Ishikawa (cell line): Measurements from ENCODE around the gene PLEKHA6.

Source experiments
- CEBPB ChIP-seq: IDR thresholded peaks from 2 replicates; pipeline ENCODE4 v1.6.1; 2012
- CREB1 ChIP-seq: IDR thresholded peaks from 2 replicates; pipeline ENCODE4 v1.6.1; 2012; ENCODE audit warnings: low read depth
- EGR1 ChIP-seq: IDR thresholded peaks from 2 replicates; pipeline ENCODE4 v1.6.1; 2012
- EP300 ChIP-seq: IDR thresholded peaks from 2 replicates; pipeline ENCODE4 v1.6.1; 2012; ENCODE audit warnings: borderline replicate concordance
- FOXM1 ChIP-seq: IDR thresholded peaks from 2 replicates; pipeline ENCODE4 v1.6.1; 2012; ENCODE audit warnings: low read depth, borderline replicate concordance
- MAX ChIP-seq: IDR thresholded peaks from 2 replicates; pipeline ENCODE4 v1.6.1; 2012
- NFIC ChIP-seq: IDR thresholded peaks from 2 replicates; pipeline ENCODE4 v1.6.1; 2012
- RAD21 ChIP-seq: IDR thresholded peaks from 2 replicates; pipeline ENCODE4 v1.6.1; 2012; ENCODE audit warnings: low read depth
- TAF1 ChIP-seq: IDR thresholded peaks from 2 replicates; pipeline ENCODE4 v1.6.1; 2012; ENCODE audit warnings: low read depth, mild to moderate bottlenecking
- TCF12 ChIP-seq: IDR thresholded peaks from 2 replicates; pipeline ENCODE4 v1.6.1; 2012; ENCODE audit warnings: low read depth
- TEAD4 ChIP-seq: IDR thresholded peaks from 2 replicates; pipeline ENCODE4 v1.6.1; 2012
- YY1 ChIP-seq: IDR thresholded peaks from 2 replicates; pipeline ENCODE4 v1.6.1; 2012; ENCODE audit warnings: low read depth
- ZBTB7A ChIP-seq: IDR thresholded peaks from 2 replicates; pipeline ENCODE4 v1.6.1; 2012; ENCODE audit warnings: low read depth
- TF ChIP-seq, protein P1 (sequence below): IDR thresholded peaks from 2 replicates; pipeline ENCODE4 v1.6.1; 2012; ENCODE audit warnings: low read depth, mild to moderate bottlenecking
- TF ChIP-seq, protein P2 (sequence below): IDR thresholded peaks from 2 replicates; pipeline ENCODE4 v1.6.1; 2012

The PLEKHA6 gene

GRCh38 chr1:204357551-204358490, 1.9 kb downstream of the PLEKHA6 start:
- TF ChIP-seq FOXM1 (no peak), EP300 (no peak), MAX (no peak), NFIC (no peak)
- TF ChIP-seq, protein P1, sequence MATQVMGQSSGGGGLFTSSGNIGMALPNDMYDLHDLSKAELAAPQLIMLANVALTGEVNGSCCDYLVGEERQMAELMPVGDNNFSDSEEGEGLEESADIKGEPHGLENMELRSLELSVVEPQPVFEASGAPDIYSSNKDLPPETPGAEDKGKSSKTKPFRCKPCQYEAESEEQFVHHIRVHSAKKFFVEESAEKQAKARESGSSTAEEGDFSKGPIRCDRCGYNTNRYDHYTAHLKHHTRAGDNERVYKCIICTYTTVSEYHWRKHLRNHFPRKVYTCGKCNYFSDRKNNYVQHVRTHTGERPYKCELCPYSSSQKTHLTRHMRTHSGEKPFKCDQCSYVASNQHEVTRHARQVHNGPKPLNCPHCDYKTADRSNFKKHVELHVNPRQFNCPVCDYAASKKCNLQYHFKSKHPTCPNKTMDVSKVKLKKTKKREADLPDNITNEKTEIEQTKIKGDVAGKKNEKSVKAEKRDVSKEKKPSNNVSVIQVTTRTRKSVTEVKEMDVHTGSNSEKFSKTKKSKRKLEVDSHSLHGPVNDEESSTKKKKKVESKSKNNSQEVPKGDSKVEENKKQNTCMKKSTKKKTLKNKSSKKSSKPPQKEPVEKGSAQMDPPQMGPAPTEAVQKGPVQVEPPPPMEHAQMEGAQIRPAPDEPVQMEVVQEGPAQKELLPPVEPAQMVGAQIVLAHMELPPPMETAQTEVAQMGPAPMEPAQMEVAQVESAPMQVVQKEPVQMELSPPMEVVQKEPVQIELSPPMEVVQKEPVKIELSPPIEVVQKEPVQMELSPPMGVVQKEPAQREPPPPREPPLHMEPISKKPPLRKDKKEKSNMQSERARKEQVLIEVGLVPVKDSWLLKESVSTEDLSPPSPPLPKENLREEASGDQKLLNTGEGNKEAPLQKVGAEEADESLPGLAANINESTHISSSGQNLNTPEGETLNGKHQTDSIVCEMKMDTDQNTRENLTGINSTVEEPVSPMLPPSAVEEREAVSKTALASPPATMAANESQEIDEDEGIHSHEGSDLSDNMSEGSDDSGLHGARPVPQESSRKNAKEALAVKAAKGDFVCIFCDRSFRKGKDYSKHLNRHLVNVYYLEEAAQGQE = no peak

DNA sequence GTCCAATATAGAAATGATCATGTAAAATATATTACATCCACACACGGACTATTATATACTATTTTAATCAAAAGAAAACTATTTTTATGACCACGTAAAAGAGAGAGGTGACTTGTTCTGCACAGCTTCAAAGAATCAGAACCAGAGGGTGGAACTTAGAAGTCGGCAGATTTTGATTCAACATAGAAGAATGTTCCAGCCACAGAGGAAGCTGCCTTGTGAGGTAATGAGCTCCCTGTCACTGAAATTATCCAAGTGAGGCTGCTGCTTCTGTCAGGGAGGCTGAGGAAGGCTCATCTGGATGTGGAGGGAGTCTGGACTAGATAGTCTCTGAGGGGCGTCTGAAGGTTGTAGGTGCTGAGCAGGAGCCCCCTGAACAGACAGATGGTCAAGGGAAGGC, 2.7 kb downstream of the PLEKHA6 start:
- TF ChIP-seq CREB1 (no peak), MAX (no peak), YY1 (no peak), EP300 (no peak), ZBTB7A (no peak)
- TF ChIP-seq, protein P1 = no peak

- TF ChIP-seq YY1 (no peak), ZBTB7A (no peak), TAF1 (no peak), EP300 (no peak), CREB1 (no peak)
Measured at GRCh38 chr1:204355913-204356312, 3.8 kb downstream of the PLEKHA6 start.

DNA sequence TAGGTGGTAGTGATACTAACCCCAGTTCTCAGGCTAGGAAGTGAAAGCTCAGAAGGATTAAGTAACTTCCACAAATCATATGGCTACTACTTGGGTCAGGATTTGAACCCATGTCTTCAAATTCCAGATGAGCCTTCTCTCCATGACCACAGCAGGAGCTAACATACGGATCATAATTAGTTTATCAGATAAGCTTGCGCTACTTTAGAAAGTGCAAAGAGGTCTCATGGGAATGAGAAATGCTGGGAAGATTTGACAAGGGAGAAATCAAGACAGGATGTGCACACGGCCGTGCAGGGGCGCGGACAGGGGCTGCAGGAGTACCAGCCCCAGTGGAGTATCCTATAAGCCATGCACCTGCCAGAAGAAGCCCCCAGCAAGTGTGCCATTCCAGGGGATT, 5.2 kb downstream of the PLEKHA6 start:
- no peak for TF ChIP-seq RAD21
- TF ChIP-seq, protein P1 = no peak
- no peak for TF ChIP-seq TAF1
- no peak for TF ChIP-seq EGR1
- no peak for TF ChIP-seq CREB1
- TF ChIP-seq TCF12 = no peak
- TF ChIP-seq FOXM1 = no peak

DNA sequence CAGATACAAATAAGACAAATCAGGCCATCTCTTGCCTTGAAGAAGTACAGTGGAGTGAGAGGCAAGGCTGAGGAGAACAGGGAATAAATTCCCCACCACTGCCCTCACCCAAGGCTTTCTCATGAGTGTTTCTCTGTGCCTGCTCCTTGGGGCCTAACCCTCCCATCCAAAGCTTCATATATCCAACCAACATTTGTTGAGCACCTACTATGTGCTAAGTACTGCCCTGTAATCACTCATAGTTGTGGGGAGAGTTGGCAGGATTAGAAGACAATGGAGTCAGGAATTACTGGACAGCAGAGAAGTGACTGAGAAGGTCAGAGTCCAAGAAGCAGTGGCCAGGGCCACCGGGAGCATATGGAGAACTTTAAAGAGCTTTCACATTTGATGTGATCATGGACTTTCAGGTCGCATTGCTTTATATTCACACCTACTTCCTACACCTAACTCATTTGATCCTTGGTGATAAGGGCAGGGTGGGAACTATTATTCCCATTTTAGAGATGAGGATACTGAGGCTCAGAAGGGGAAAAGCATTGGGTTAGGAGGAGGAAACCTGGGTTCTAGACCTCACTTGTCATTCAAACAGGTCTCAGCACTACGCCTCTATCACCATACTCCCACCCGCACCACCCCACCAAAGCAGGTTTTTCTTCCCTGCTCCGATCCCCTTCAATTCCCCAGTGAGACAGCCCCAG, 6.4 kb downstream of the PLEKHA6 start:
- no peak for TF ChIP-seq TEAD4
- TF ChIP-seq ZBTB7A = no peak
- TF ChIP-seq RAD21 = no peak
- TF ChIP-seq, protein P2, sequence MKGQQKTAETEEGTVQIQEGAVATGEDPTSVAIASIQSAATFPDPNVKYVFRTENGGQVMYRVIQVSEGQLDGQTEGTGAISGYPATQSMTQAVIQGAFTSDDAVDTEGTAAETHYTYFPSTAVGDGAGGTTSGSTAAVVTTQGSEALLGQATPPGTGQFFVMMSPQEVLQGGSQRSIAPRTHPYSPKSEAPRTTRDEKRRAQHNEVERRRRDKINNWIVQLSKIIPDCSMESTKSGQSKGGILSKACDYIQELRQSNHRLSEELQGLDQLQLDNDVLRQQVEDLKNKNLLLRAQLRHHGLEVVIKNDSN = no peak
- no peak for TF ChIP-seq EGR1
- no peak for TF ChIP-seq CEBPB
- no peak for TF ChIP-seq CREB1
- no peak for TF ChIP-seq YY1
- TF ChIP-seq TAF1 = no peak
- no peak for TF ChIP-seq TCF12
- TF ChIP-seq FOXM1 = no peak
- no peak for TF ChIP-seq MAX
- TF ChIP-seq EP300 = no peak
- TF ChIP-seq NFIC = no peak
- TF ChIP-seq, protein P1 = no peak
